Activated CD8-positive, alpha-beta T cell treated with anti-CD3 and anti-CD28 coated beads, Interleukin-2, amount 10 ng/mL, durations not matched to agents 7 days and 5 days (primary cell): ENCODE data around the gene ZFP30. TPM values are rescaled to one million over a fixed set of nuclear protein-coding genes. Genes with fewer than 3 reads are reported as not detected.

Experiments used
- total RNA-seq, 2 experiments: library from RNA; stranded (reverse); gene quantifications; one replicate each; pipeline ENCODE4 v1.2.3, GENCODE V29; 2021

The ZFP30 gene
- total RNA-seq, 2 experiments from 2014 or later = 9.1 to 9.6 TPM

Other genes starting within 250 kb of the ZFP30 start
- 1 to 10 TPM; 7.1 to 9.1 TPM for gene ZNF569, start 188.0 kb downstream of the ZFP30 start, total RNA-seq
- gene ZNF570, start 186.1 kb downstream of the ZFP30 start, total RNA-seq = 1 to 10 TPM; 5.3 to 6.1 TPM
- 1 to 10 TPM; 4.7 to 6.0 TPM for gene ZNF793, start 148.5 kb downstream of the ZFP30 start, total RNA-seq
- gene ZNF571, start 60.7 kb downstream of the ZFP30 start, total RNA-seq = 1 to 10 TPM; 2.2 to 3.7 TPM
- gene ZNF540, start 60.6 kb downstream of the ZFP30 start, total RNA-seq = 1 to 10 TPM; 1.2 to 1.4 TPM
- 1 to 10 TPM; 4.4 to 5.0 TPM for gene ZNF607, start 64.3 kb upstream of the ZFP30 start, total RNA-seq
- 1 to 10 TPM; 5.5 to 7.3 TPM for gene ZNF573, start 124.1 kb upstream of the ZFP30 start, total RNA-seq